AG04449 (cell line): Measurements from ENCODE around the gene PRLR.

Source experiments
- CTCF ChIA-PET: fragments of 350-600 bp; formaldehyde crosslinking; extraction: SDS; loops from one replicate; lab custom pipeline; 2021; ENCODE audit warnings: antibody characterized with exemption; lab: Yijun Ruan, JAX
- POLR2A ChIA-PET: fragments of 400-600, 350-600 bp; formaldehyde crosslinking; extraction: SDS; loops from one replicate; lab custom pipeline; 2020; ENCODE audit warnings: antibody characterized with exemption, inconsistent platforms; lab: Yijun Ruan, JAX
- DNase-seq: peaks from one replicate; pipeline ENCODE4 v3.0.0-alpha.2; 2010; ENCODE audit warnings: low read depth, low spot score
- H3K4me3 ChIP-seq: 2 replicates; pipeline ENCODE4 v1.5.1; 2011; ENCODE audit warnings: low read depth, mild to moderate bottlenecking, control low read depth, low read length
- CTCF ChIP-seq: IDR thresholded peaks from one replicate; pipeline ENCODE4 v1.5.1; 2011; ENCODE audit warnings: mild to moderate bottlenecking, moderate library complexity, low read length, control low read depth, inconsistent platforms; ENCODE audit not compliant: insufficient read depth; ENCODE audit errors: missing control alignments

The PRLR gene

GRCh38 chr5:35227720-35228119 is 2.6 kb downstream of the PRLR start:
- ChIA-PET CTCF (interaction anchor here (0.9 kb wide), 1 partner anchor 17 kb away, joined by 3 read pairs; no protein-coding TSS in a partner anchor), POLR2A (no interaction called here)
- DNase-seq, result no peak
- no peak overlapping the region for H3K4me3 ChIP-seq
- TF ChIP-seq CTCF, result no peak

- CTCF ChIA-PET, result interaction anchor here (0.7 kb wide), 1 partner anchor 220 kb away, joined by 3 read pairs; no protein-coding TSS in a partner anchor
- H3K4me3 ChIP-seq, result no peak overlapping the region
- DNase-seq, result no peak
- TF ChIP-seq CTCF, result no peak
- POLR2A ChIA-PET, result no interaction called here
Observed at GRCh38 chr5:35223787-35224395, 6.4 kb downstream of the PRLR start.

- no peak for DNase-seq
- no peak overlapping the region for H3K4me3 ChIP-seq
- CTCF ChIA-PET, result no interaction called here
- TF ChIP-seq CTCF, result no peak
- POLR2A ChIA-PET, result no interaction called here
Observed at GRCh38 chr5:35220967-35221366, 9.3 kb downstream of the PRLR start.

- TF ChIP-seq CTCF, result no peak
- ChIA-PET POLR2A (no interaction called here), CTCF (no interaction called here)
Observed at GRCh38 chr5:35218981-35219380, 11.3 kb downstream of the PRLR start.

GRCh38 chr5:35214051-35214450 is 16.2 kb downstream of the PRLR start:
- H3K4me3 ChIP-seq, result no peak overlapping the region
- CTCF ChIA-PET, result interaction anchor here (2.4 kb wide), 1 partner anchor 11 kb away, joined by 7 read pairs; no protein-coding TSS in a partner anchor
- no peak for TF ChIP-seq CTCF
- POLR2A ChIA-PET, result no interaction called here
- no peak for DNase-seq

More at GRCh38 chr5:35218981-35219380, 11.3 kb downstream of the PRLR start:
- H3K4me3 ChIP-seq, result no peak overlapping the region
- DNase-seq, result no peak

- no peak overlapping the region for H3K4me3 ChIP-seq
- ChIA-PET CTCF (interaction anchor here (2.4 kb wide), 1 partner anchor 11 kb away, joined by 7 read pairs; no protein-coding TSS in a partner anchor), POLR2A (no interaction called here)
- TF ChIP-seq CTCF, result no peak
- DNase-seq, result no peak
Observed at GRCh38 chr5:35213608-35214007, 16.7 kb downstream of the PRLR start.
